ENCODE measurements around the gene PBX3. TPM values are rescaled to one million over a fixed set of nuclear protein-coding genes. Genes with fewer than 3 reads are reported as not detected.
A peak's percentile ranks its signal among the peaks of the same experiment; 100 is the strongest.

Gene PBX3
- total and polyA plus RNA-seq, 7 donors = 4.2 to 12.7 (median 6.6) TPM

DNA sequence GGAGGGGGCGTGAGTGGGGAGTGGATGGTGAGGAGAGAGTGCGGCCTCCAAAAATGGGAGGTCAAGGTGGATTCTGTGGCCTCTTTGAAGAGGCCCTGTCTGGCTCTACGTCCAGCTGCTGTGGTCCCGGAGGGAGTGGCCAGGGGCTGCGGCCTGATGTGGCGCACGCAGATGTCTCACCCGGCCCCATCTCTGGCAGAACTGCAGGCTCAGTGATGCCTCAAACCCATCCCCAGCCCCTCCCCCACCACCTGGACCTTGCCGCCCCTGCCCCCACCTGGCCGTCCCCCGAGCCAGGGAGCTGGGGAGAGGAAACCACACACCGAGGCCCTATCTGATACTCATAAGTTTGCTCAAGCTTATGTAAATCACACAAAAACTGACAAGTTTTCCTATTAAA lies 267.6 kb downstream of the PBX3 start:
- no peak overlapping the region for H3K4me3 ChIP-seq
- intact Hi-C loops (cut with DNase I) = no loop called here
- no peak for ATAC-seq
- no peaks in the 10 kb centered on the region for H3K9me3 ChIP-seq
- TF ChIP-seq, protein P1, sequence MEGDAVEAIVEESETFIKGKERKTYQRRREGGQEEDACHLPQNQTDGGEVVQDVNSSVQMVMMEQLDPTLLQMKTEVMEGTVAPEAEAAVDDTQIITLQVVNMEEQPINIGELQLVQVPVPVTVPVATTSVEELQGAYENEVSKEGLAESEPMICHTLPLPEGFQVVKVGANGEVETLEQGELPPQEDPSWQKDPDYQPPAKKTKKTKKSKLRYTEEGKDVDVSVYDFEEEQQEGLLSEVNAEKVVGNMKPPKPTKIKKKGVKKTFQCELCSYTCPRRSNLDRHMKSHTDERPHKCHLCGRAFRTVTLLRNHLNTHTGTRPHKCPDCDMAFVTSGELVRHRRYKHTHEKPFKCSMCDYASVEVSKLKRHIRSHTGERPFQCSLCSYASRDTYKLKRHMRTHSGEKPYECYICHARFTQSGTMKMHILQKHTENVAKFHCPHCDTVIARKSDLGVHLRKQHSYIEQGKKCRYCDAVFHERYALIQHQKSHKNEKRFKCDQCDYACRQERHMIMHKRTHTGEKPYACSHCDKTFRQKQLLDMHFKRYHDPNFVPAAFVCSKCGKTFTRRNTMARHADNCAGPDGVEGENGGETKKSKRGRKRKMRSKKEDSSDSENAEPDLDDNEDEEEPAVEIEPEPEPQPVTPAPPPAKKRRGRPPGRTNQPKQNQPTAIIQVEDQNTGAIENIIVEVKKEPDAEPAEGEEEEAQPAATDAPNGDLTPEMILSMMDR (IDR thresholded peaks at IDR 0.05) = no peak
- H3K27ac ChIP-seq = no peak overlapping the region
- H3K36me3 ChIP-seq (ENCODE audit: insufficient read depth in 1 of 2, low read depth in 1 of 2) = no peaks in the 10 kb centered on the region
- WGBS, 3 donors = 56 to 61% (median 56%) methylated on average over 12 of the region's 12 CpGs
- H3K4me1 ChIP-seq = no peaks in the 10 kb centered on the region
- peaks cover 0 to 4% (median 0%) of the 10 kb centered on the region in 3 donors for H3K27me3 ChIP-seq (ENCODE audit: insufficient read depth in 3 of 3, low read length in 2 of 3)
- peak in 1 of 2 donors; percentile 12 for DNase-seq

- Histone ChIP-seq H3K36me3 (ENCODE audit: insufficient read depth in 1 of 2, low read depth in 1 of 2) (no peaks in the 10 kb centered on the region), H3K27me3 (ENCODE audit: insufficient read depth in 3 of 3, low read length in 2 of 3) (peaks cover 0 to 4% (median 0%) of the 10 kb centered on the region in 3 donors), H3K4me3 (no peak overlapping the region), H3K27ac (no peak overlapping the region), H3K9me3 (no peaks in the 10 kb centered on the region), H3K4me1 (no peaks in the 10 kb centered on the region)
- DNase-seq = peak in 1 of 2 donors; percentile 28
- peak in 1 of 4 donors; percentile 27 for ATAC-seq
- intact Hi-C loops (cut with DNase I) = no loop called here
- TF ChIP-seq, protein P1 (IDR thresholded peaks at IDR 0.05) = no peak
- WGBS, 3 donors = 85 to 89% (median 89%) methylated on average over 17 of the region's 17 CpGs
Observed at GRCh38 chr9:126015424-126015823, 268.3 kb downstream of the PBX3 start.

GRCh38 chr9:126016579-126017290 lies 269.6 kb downstream of the PBX3 start:
- Histone ChIP-seq H3K27me3 (ENCODE audit: insufficient read depth in 3 of 3, low read length in 2 of 3) (peaks cover 0 to 4% (median 0%) of the 10 kb centered on the region in 3 donors), H3K4me1 (no peaks in the 10 kb centered on the region), H3K36me3 (ENCODE audit: insufficient read depth in 1 of 2, low read depth in 1 of 2) (no peaks in the 10 kb centered on the region), H3K9me3 (no peaks in the 10 kb centered on the region), H3K27ac (no peak overlapping the region), H3K4me3 (no peak overlapping the region)
- TF ChIP-seq, protein P1 (IDR thresholded peaks at IDR 0.05) = no peak
- DNase-seq = peak in 1 of 2 donors; percentile 43
- intact Hi-C loops (cut with DNase I) = no loop called here
- 82 to 90% (median 85%) methylated on average over 24 of the region's 24 CpGs for WGBS, 3 donors
- no peak for ATAC-seq

Other genes starting within 250 kb of the PBX3 start
- gene MAPKAP1, start 40.2 kb upstream of the PBX3 start, total RNA-seq = 100 to 1,000 TPM in 1 of 4 donors, 10 to 100 TPM in 3; 64.2 to 110 (median 89.9) TPM
- 100 to 1,000 TPM in 2 of 3 donors, 10 to 100 TPM in 1; 82.5 to 124 (median 119) TPM for gene MAPKAP1, start 40.2 kb upstream of the PBX3 start, polyA plus RNA-seq

Measured in psoas muscle (tissue), 8 donors.